DND-41 (cell line): ENCODE measurements around the gene AMIGO2.

Experiments
- ATAC-seq: fragments of 200-7000 bp; cut with Tn5 transposase; 3 replicates; pipeline ENCODE4 v1.9.1; 2021; ENCODE audit warnings: low read depth; ENCODE audit not compliant: insufficient read depth
- DNase-seq: peaks from one replicate; pipeline ENCODE4 v3.0.0-alpha.2; 2020
- H2AFZ ChIP-seq: 2 replicates; pipeline ENCODE4 v1.6.0; 2012; ENCODE audit warnings: low read depth, low read length
- H3K27ac ChIP-seq: 2 replicates; pipeline ENCODE4 v1.5.1; 2012; ENCODE audit warnings: low read length, inconsistent platforms
- H3K27me3 ChIP-seq: fragments of 200-600 bp; sonication (generic); 2 replicates; pipeline ENCODE4 v1.6.0; 2012; ENCODE audit warnings: low read length, mild to moderate bottlenecking, inconsistent platforms; ENCODE audit not compliant: insufficient read depth, poor library complexity
- H3K36me3 ChIP-seq: 2 replicates; pipeline ENCODE4 v1.5.1; 2012; ENCODE audit warnings: low read length, inconsistent platforms; ENCODE audit not compliant: insufficient read depth
- H3K4me1 ChIP-seq: 2 replicates; pipeline ENCODE4 v1.5.1; 2012; ENCODE audit warnings: mild to moderate bottlenecking, low read length; ENCODE audit not compliant: insufficient read depth
- H3K4me2 ChIP-seq: 2 replicates; pipeline ENCODE4 v1.6.0; 2012; ENCODE audit warnings: mild to moderate bottlenecking, moderate library complexity, low read length, inconsistent platforms; ENCODE audit not compliant: insufficient read depth
- H3K4me3 ChIP-seq, 2 experiments: fragments of 200-600 bp in 1 of 2; shearing (Covaris generic) in 1 of 2; 2 replicates each; pipeline ENCODE4 v1.5.1; 2012 to 2016; ENCODE audit warnings: inconsistent platforms in 2 of 2, low read length in 2 of 2, mild to moderate bottlenecking in 2 of 2, low read depth in 1 of 2, moderate library complexity in 1 of 2
- H3K79me2 ChIP-seq: 2 replicates; pipeline ENCODE4 v1.6.0; 2012; ENCODE audit warnings: low read length, inconsistent platforms; ENCODE audit not compliant: insufficient read depth
- H3K9ac ChIP-seq: 2 replicates; pipeline ENCODE4 v1.6.0; 2012; ENCODE audit warnings: low read depth, mild to moderate bottlenecking, inconsistent platforms, low read length, moderate library complexity
- H3K9me3 ChIP-seq: 2 replicates; pipeline ENCODE4 v1.5.1; 2012; ENCODE audit warnings: low read length, moderate library complexity, mild to moderate bottlenecking, inconsistent platforms; ENCODE audit not compliant: insufficient read depth, severe bottlenecking
- H4K20me1 ChIP-seq: 2 replicates; pipeline ENCODE4 v1.6.0; 2012; ENCODE audit warnings: low read length; ENCODE audit not compliant: insufficient read depth
- CTCF ChIP-seq: IDR thresholded peaks from 2 replicates; pipeline ENCODE4 v1.5.1; 2012; ENCODE audit warnings: borderline replicate concordance, low read length, moderate library complexity, mild to moderate bottlenecking; ENCODE audit not compliant: poor library complexity, severe bottlenecking; ENCODE audit errors: extremely low read depth
- EZH2 ChIP-seq: IDR thresholded peaks from 3 replicates; pipeline ENCODE4 v1.6.1; 2012; ENCODE audit warnings: borderline replicate concordance, low read depth, mild to moderate bottlenecking, moderate library complexity, low read length, inconsistent platforms; ENCODE audit not compliant: severe bottlenecking

AMIGO2 gene

DNA sequence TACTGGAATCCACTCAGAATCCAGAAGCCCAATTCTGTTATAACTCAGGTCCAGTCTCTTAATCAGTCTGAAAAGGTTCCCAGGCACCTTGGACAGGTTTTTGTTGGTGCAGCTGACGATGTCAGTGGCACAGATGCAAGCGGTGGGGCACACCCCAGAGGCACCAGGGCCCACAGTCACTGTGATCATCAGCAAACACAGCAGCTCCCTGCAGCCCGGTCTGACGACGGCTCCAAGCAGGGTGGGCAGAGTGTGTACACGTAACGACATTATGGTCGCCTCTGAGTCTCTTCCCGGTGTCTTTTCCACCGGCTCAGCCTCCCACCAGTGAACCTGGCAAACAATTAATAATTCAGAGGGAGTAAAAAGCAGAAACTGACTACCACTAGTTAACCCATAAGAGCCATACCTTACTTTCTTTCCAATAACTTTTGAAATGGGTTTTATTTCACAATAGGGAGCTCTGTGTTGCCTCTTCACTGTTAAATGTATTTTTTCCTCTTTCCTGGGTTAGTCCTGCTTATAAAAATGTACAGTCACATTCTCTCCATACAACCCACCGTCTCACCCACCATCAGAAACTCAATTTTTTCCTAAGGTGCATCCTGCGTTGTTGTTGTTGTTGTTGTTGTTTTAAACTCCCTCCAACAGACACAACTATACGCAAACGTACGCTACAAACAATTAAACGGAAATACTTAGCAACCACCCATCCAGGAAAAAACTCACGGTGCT is 859 bp downstream of the AMIGO2 start:
- peak overlapping the region; percentile 70 for H3K4me2 ChIP-seq
- TF ChIP-seq CTCF (no peak), EZH2 (peak; percentile 92)

GRCh38 chr12:47078086-47078395 is 1.7 kb downstream of the AMIGO2 start:
- H3K4me2 ChIP-seq: no peak overlapping the region
- ATAC-seq (no peak), DNase-seq (no peak)
- no peaks in the 10 kb centered on the region for H4K20me1 ChIP-seq
- peaks cover 13% of the 10 kb centered on the region for H3K4me1 ChIP-seq
- H3K9ac ChIP-seq: no peak overlapping the region
- no peak overlapping the region for H3K27ac ChIP-seq
- TF ChIP-seq EZH2 (no peak), CTCF (no peak)
- H3K36me3 ChIP-seq: no peaks in the 10 kb centered on the region
- no peaks in the 10 kb centered on the region for H3K9me3 ChIP-seq
- no peak overlapping the region for H3K4me3 ChIP-seq
- H2AFZ ChIP-seq: no peak overlapping the region
- no peaks in the 10 kb centered on the region for H3K79me2 ChIP-seq
- peaks cover 35% of the 10 kb centered on the region for H3K27me3 ChIP-seq

More for the DNA sequence above, 859 bp downstream of the AMIGO2 start:
- Histone ChIP-seq H3K9me3 (no peaks in the 10 kb centered on the region), H3K36me3 (no peaks in the 10 kb centered on the region), H3K4me1 (peaks cover 13% of the 10 kb centered on the region), H3K79me2 (no peaks in the 10 kb centered on the region), H3K4me3 (peak overlapping the region; percentile 11 to 56; a peak in 3 of 4 replicates), H4K20me1 (no peaks in the 10 kb centered on the region), H3K9ac (peak overlapping the region; percentile 47; the same call in 1 of the 2 replicates), H3K27me3 (peaks cover 35% of the 10 kb centered on the region), H2AFZ (peak overlapping the region; percentile 67), H3K27ac (no peak overlapping the region; the same call in 1 of the 2 replicates)
- DNase-seq (no peak), ATAC-seq (peak; percentile 13; the same call in 1 of the 3 replicates)

DNA sequence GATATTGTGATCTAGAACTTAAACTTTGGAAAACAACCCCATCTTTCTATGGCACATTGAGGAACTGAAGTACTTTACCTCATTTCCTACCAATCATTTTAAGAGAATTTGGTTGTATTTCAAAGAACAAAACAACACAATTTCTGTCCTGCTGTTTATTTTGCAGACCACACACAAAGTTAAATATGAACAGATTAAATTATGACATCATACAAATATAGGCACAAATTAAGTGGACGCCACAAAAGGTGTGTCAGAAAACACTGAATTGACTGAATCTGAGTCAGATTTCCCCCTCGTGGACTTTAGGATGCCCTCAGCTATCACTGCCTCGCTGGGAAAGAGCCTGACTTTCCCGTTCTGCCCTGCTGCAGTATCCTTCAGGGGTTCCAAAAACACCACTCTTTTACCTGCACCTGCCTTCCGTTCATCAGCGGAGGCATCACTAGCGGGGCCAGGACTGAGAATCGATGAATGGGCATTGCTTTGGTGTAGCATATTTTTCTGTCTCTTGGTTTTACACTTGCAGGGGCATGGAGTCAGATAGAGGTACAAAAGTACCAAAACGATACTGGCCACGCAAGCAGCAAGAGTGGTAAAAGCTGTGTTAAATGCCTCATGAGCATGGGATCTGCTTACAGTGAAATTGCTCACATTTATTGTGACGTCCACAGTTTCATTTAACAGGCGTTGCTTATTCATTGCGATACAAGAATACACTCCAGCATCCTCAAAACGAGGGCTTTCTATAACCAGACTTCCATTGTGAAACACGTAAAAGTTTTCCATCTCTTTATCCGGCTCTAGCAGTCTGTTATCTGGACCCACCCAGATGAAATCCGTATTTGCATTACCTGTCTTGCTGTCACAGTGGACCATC is 2.3 kb downstream of the AMIGO2 start:
- H3K79me2 ChIP-seq: no peaks in the 10 kb centered on the region
- ATAC-seq (no peak), DNase-seq (no peak)
- TF ChIP-seq EZH2: no peak
- no peak for TF ChIP-seq CTCF
- peaks cover 13% of the 10 kb centered on the region for H3K4me1 ChIP-seq
- no peak overlapping the region for H3K9ac ChIP-seq
- H4K20me1 ChIP-seq: no peaks in the 10 kb centered on the region
- no peaks in the 10 kb centered on the region for H3K9me3 ChIP-seq
- no peak overlapping the region for H3K4me3 ChIP-seq
- no peak overlapping the region for H2AFZ ChIP-seq
- no peaks in the 10 kb centered on the region for H3K36me3 ChIP-seq
- peaks cover 37% of the 10 kb centered on the region for H3K27me3 ChIP-seq
- no peak overlapping the region for H3K27ac ChIP-seq
- H3K4me2 ChIP-seq: no peak overlapping the region
